GM12801 (cell line): ENCODE measurements around the gene KCNQ4.

Experiments used
- TF ChIP-seq, protein P1 (sequence below): IDR thresholded peaks from one replicate; pipeline ENCODE4 v1.5.1; 2011; ENCODE audit warnings: control low read depth; ENCODE audit not compliant: insufficient read length; ENCODE audit errors: extremely low read depth

The KCNQ4 gene

GRCh38 chr1:40740997-40741736 lies 42.4 kb upstream of the KCNQ4 start:
- TF ChIP-seq, protein P1, sequence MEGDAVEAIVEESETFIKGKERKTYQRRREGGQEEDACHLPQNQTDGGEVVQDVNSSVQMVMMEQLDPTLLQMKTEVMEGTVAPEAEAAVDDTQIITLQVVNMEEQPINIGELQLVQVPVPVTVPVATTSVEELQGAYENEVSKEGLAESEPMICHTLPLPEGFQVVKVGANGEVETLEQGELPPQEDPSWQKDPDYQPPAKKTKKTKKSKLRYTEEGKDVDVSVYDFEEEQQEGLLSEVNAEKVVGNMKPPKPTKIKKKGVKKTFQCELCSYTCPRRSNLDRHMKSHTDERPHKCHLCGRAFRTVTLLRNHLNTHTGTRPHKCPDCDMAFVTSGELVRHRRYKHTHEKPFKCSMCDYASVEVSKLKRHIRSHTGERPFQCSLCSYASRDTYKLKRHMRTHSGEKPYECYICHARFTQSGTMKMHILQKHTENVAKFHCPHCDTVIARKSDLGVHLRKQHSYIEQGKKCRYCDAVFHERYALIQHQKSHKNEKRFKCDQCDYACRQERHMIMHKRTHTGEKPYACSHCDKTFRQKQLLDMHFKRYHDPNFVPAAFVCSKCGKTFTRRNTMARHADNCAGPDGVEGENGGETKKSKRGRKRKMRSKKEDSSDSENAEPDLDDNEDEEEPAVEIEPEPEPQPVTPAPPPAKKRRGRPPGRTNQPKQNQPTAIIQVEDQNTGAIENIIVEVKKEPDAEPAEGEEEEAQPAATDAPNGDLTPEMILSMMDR = no peak

DNA sequence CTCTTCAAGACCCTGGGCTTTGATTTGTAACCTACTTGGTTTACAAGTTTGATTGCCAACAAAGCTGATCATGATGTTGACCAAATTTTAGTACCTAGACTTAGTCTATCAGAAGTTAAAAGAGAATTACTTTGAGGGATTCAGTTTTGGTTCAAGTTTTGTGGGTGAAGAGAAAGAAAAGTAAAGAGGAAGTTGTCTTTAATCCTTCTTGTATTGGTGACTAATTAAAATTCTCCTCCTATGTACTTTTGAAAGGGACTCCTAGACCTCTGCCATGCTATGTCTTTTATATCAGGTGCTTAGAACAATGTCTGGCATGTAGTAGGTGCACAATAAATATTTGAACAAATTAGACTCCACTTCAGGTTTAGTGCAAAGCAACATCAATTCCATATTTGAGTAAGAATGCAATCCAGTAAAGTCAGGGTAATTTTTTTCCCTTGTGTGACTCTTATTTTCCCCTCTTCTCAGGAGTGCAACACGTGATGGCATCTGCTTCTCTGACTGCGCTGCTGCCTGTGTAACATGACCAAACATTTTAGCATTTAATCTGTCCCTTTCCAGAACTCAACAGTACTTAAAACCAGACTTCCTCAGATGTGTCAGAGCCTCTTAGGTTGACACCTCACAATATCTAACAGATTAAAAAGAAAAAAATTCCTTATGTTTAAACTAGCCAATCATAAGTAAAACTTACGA lies 41.1 kb upstream of the KCNQ4 start:
- TF ChIP-seq, protein P1 = no peak

DNA sequence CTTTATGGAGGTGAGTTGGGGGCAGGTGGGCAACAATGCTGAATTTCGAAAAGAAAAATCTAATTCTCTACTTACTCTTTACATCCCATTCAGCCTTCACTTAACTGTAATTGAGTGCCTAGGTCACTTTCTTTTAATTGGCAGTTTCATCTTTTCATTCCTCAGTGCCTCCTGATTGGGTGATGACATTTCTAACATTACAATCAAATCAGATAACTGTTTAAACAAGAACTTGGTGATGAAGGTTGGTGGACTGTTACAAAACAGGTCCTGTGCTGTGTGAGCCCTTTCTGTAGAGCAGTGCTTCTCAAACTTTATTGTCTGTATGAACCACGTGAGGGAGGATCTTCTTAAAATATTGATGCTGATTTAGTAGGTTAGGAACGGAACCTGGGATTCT lies 40.1 kb upstream of the KCNQ4 start:
- TF ChIP-seq, protein P1 = no peak

DNA sequence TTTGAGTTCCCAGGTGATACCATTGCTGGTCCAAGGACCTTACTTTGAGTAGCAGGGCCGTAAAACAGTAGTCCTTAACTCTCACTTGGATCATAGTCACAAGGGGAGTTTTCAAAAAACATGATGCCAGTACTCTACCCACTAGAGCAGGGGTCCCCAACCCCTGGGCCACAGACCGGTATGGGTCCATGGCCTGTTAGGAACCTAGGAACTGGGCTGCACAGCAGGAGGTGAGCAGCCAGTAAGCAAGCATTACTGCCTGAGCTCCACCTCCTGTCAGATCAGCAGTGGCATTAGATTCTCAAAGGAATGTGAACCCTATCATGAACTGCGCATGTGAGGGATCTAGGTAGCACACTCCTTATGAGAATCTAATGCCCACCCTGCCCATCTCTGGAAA lies 39.7 kb upstream of the KCNQ4 start:
- TF ChIP-seq, protein P1 = no peak

DNA sequence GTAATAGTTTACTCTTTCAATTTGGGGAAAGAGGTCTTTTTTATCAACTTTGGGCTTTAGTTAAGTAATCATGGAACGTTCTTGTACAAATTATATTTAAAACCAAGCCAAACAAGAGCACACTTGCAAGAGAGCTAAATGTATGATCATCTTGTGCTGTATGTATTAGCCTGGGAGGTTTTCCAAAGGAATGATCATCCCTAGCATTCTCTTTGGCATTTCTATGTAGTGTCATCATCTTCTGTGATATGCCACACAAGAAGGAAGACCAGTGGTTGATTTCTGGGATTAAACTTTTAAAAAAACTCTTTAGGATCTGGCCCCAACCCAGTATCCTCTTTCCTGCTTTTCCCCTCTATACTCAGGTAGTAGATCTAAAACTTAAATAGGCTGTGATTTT lies 38.4 kb upstream of the KCNQ4 start:
- TF ChIP-seq, protein P1 = no peak

- TF ChIP-seq, protein P1 = no peak
Measured at GRCh38 chr1:40746344-40747090, 37.1 kb upstream of the KCNQ4 start.
